Transverse colon (tissue), 4 donors: Measurements from ENCODE around the gene BCL7C. TPM values are rescaled to one million over a fixed set of nuclear protein-coding genes. Genes with fewer than 3 reads are reported as not detected.
"Not testable (repeated sequence)": the region's sequence is repeated elsewhere in the genome, so short reads cannot be mapped to it uniquely, and the experiment has no call there.

ENCODE experiments used
- DNase-seq: peaks from one replicate; pipeline ENCODE4 v3.0.0-alpha.2; 2019
- H3K27ac ChIP-seq, 4 donors: fragments of 200-600 bp; sonication (generic); 2 replicates each; pipeline ENCODE4 v1.5.1; 2016 to 2018; ENCODE audit warnings: inconsistent platforms in 4 of 4
- H3K27me3 ChIP-seq: fragments of 200-600 bp; sonication (generic); 2 replicates; pipeline ENCODE4 v1.5.1; 2017; ENCODE audit warnings: inconsistent platforms
- H3K36me3 ChIP-seq, 4 donors: fragments of 200-600 bp; sonication (generic); 2 replicates each; pipeline ENCODE4 v1.5.1; 2017 to 2019; ENCODE audit warnings: inconsistent platforms in 4 of 4
- H3K4me1 ChIP-seq, 4 donors: fragments of 200-600 bp; sonication (generic); 2 replicates each; pipeline ENCODE4 v1.5.1; 2017 to 2020; ENCODE audit warnings: inconsistent platforms in 4 of 4
- H3K4me3 ChIP-seq, 4 donors: fragments of 200-600 bp; sonication (generic); 1 replicate in 1 of 4; 2 replicates in 3 of 4; pipeline versions ENCODE4 v1.5.1 to v1.6.1; 2017 to 2019; ENCODE audit warnings: inconsistent platforms in 4 of 4
- H3K9me3 ChIP-seq, 2 donors: fragments of 200-600 bp; sonication (generic); 2 replicates each; pipeline ENCODE4 v1.5.1; 2017 to 2019; ENCODE audit warnings: inconsistent platforms in 2 of 2
- EP300 ChIP-seq: sonication (generic); formaldehyde crosslinking; IDR thresholded peaks from one replicate; pipeline ENCODE4 v1.6.1; 2017; ENCODE audit warnings: antibody characterized with exemption, low read depth
- POLR2A ChIP-seq: fragments of 450-650 bp; IDR thresholded peaks from one replicate; pipeline ENCODE4 v1.6.1; 2016; ENCODE audit warnings: antibody characterized with exemption, mild to moderate bottlenecking, moderate library complexity
- POLR2AphosphoS5 ChIP-seq, 3 donors: sonication (generic); formaldehyde crosslinking; IDR thresholded peaks; one replicate each; pipeline ENCODE4 v1.6.1; 2016; ENCODE audit warnings: antibody characterized with exemption in 3 of 3
- WGBS, 2 donors: methylation state at CpG; one replicate each; pipeline ENCODE4 v1.1.5; 2018; ENCODE audit warnings: low coverage in 1 of 2; 5-methylcytosine and 5-hydroxymethylcytosine counted together
- in situ Hi-C, 4 donors: fragments of 200-750 bp; cut with MboI; loops; one replicate each; pipeline versions ENCODE4 v1.15.0 to v1.15.1; 2017; ENCODE audit warnings: low sequenced_read_pairs in 3 of 4, low pct_ligation_motif_present in 1 of 4, low pct_unique_long_range_greater_than_20kb in 1 of 4
- intact Hi-C: fragments of 100-400 bp; cut with DNase I; formaldehyde crosslinking; loops from one replicate; pipeline ENCODE4 v1.15.1; 2023; ENCODE audit warnings: low total_unique reads
- total RNA-seq, 4 donors: library from RNA; depleted of rRNA; stranded (reverse); fragments of >200 nt; gene quantifications; one replicate each; pipeline ENCODE4 v1.1.0, GENCODE V29; 2016
- TF ChIP-seq, protein P1 (sequence below), 5 experiments: fragments of 200-600 bp in 3 of 5; fragments of 450-650 bp in 2 of 5; sonication (generic) in 3 of 5; IDR thresholded peaks; 1 replicate in 2 of 5; 2 replicates in 3 of 5; pipeline ENCODE4 v1.5.1; 2016 to 2017; ENCODE audit warnings: antibody characterized with exemption in 5 of 5, inconsistent platforms in 3 of 5, mild to moderate bottlenecking in 2 of 5, moderate library complexity in 1 of 5

The BCL7C gene
- total RNA-seq, 4 donors from 2014 or later, result 13.8 to 57.3 (median 24.0) TPM

DNA sequence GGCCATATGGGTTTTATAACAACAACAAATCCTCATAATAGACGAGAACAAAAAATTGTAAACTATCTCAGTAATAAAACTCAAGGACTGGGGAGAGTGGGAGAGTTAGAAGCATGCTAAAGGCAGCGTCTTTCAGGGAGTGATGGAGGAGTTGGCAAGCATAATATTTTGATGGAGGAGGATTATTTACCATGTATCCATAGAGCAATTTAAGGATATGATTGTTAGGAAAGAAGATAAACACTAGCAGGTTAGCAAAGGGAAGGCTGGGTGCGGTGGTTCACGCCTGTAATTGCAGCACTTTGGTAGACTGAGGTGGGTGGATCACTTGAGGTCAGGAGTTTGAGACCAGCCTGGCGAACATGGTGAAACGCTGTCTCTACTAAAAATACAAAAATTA, 27.8 kb downstream of the BCL7C start:
- Histone ChIP-seq H3K4me3 (no peak overlapping the region), H3K4me1 (no peaks in the 10 kb centered on the region), H3K9me3 (no peaks in the 10 kb centered on the region), H3K27ac (no peak overlapping the region), H3K27me3 (no peaks in the 10 kb centered on the region), H3K36me3 (no peaks in the 10 kb centered on the region)
- 37 to 47% methylated on average over 5 to 6 of the region's 6 CpGs for WGBS, 2 donors
- intact Hi-C loops (no loop called here), in situ Hi-C loops (no loop called here)
- no peak for TF ChIP-seq POLR2AphosphoS5 (IDR thresholded peaks at IDR 0.05)
- TF ChIP-seq, protein P1, sequence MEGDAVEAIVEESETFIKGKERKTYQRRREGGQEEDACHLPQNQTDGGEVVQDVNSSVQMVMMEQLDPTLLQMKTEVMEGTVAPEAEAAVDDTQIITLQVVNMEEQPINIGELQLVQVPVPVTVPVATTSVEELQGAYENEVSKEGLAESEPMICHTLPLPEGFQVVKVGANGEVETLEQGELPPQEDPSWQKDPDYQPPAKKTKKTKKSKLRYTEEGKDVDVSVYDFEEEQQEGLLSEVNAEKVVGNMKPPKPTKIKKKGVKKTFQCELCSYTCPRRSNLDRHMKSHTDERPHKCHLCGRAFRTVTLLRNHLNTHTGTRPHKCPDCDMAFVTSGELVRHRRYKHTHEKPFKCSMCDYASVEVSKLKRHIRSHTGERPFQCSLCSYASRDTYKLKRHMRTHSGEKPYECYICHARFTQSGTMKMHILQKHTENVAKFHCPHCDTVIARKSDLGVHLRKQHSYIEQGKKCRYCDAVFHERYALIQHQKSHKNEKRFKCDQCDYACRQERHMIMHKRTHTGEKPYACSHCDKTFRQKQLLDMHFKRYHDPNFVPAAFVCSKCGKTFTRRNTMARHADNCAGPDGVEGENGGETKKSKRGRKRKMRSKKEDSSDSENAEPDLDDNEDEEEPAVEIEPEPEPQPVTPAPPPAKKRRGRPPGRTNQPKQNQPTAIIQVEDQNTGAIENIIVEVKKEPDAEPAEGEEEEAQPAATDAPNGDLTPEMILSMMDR (IDR thresholded peaks at IDR 0.05), result no peak
- TF ChIP-seq POLR2A, result no peak
- TF ChIP-seq EP300, result no peak
- DNase-seq, result no peak

DNA sequence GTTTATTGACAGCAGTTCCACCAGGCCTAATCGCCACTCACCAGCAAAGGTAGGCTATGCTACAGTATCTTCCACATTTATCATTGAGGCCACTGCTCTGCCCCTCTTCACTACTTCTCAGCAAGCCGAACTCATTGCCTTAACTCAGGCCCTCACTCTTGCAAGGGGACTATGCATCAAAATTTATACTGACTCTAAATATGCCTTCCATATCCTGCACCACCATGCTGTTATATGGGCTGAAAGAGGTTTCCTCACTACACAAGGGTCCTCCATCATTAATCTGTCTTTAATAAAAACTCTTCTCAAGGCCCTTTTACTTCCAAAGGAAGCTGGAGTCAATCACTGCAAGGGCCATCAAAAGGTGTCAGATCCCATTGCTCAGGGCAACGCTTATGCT, 30.7 kb downstream of the BCL7C start:
- H3K4me3 ChIP-seq, H3K9me3 ChIP-seq, H3K27me3 ChIP-seq, H3K36me3 ChIP-seq, H3K27ac ChIP-seq, intact Hi-C loops, DNase-seq, H3K4me1 ChIP-seq: not testable (repeated sequence)
- in situ Hi-C loops, result loop anchor here in 1 of 4 donors (5.0 kb wide), 1 partner anchor 44 kb away; no protein-coding TSS in a partner anchor
- 98 to 100% methylated on average over 2 to 3 of the region's 3 CpGs for WGBS, 2 donors

DNA sequence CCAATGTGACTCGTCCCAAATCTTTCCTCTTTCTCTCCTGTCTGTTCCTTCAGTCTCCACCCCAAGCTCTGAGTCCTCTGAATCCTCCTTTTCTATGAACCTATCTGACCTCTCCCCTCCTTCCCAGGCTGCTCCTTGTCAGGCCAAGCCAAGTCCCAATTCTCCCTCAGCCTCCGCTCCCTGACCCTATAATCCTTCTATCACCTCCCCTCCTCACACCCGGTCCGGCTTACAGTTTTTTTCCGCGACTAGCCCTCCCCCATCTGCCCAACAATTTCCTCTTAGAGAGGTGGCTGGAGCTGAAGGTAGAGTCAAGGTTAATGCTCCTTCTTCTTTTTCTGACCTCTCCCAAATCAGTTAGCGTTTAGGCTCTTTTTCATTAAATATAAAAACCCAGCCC, 33.1 kb downstream of the BCL7C start:
- WGBS, 2 donors, result 85 to 87% methylated on average over 6 to 7 of the region's 7 CpGs
- H3K27ac ChIP-seq, DNase-seq, H3K4me3 ChIP-seq, intact Hi-C loops, H3K4me1 ChIP-seq, H3K36me3 ChIP-seq, H3K27me3 ChIP-seq, H3K9me3 ChIP-seq: not testable (repeated sequence)
- in situ Hi-C loops, result loop anchor here in 1 of 4 donors (5.0 kb wide), 1 partner anchor 47 kb away; no protein-coding TSS in a partner anchor

DNA sequence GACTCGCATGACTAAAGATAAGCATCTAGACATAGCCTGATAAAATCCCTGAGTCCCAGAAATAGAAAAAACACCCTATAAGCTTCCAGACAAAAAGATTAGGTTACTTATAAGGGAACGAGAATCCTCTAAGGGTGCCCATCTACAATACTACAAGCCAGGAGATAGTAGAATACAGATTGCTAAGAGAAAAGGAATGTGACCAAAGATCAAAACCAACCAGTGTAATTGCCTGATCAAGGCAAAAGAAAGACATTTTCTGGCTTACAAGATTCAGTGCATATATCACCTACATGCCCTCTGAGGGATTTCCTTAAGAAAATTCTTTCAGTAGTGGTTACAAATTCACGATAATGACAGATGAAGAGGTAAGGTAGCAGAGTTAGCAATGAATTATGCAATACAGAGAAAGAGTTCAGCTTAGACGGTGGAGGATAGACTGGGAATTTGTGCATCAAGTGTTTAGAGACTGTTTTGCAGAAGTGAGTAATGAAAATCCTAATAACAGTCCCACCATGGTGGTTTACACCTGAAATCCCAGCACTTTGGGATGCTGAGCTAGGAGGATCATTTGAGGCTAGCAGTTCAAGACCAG, 35.0 kb downstream of the BCL7C start:
- in situ Hi-C loops, result no loop called here
- Histone ChIP-seq H3K9me3 (no peaks in the 10 kb centered on the region), H3K27ac (no peak overlapping the region), H3K36me3 (no peaks in the 10 kb centered on the region), H3K27me3 (no peaks in the 10 kb centered on the region), H3K4me3 (no peak overlapping the region), H3K4me1 (no peaks in the 10 kb centered on the region)
- TF ChIP-seq EP300, result no peak
- DNase-seq, result no peak
- WGBS, 2 donors, result 85 to 88% methylated on average over 3 to 4 of the region's 4 CpGs
- intact Hi-C loops, result no loop called here

DNA sequence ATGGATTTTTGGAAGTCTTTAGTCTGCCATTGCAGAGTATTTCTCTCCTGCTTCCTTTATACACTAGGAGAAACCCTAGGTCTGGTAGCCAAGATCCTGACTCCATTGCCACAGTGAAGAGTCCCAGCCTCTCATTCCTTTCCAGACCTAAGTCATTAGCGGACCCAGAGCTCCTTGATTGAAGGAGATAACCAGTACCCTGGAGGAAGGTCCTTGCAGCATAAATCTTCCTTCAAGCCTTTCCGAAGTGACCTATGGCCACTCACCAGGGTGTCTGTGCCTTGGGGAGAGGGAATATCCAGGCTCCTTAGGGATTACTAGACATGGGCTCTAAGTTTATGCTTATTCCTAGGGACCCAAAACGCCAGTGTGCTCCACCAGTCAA, 35.8 kb downstream of the BCL7C start:
- intact Hi-C loops, result no loop called here
- in situ Hi-C loops, result no loop called here
- H3K27ac ChIP-seq, result no peak overlapping the region
- DNase-seq, result no peak
- 73% methylated on average over 3 of the region's 3 CpGs; no CpG with 5 or more reads in 1 of the 2 donors for WGBS, 2 donors
- no peaks in the 10 kb centered on the region for H3K27me3 ChIP-seq
- no peaks in the 10 kb centered on the region for H3K9me3 ChIP-seq
- no peaks in the 10 kb centered on the region for H3K36me3 ChIP-seq
- H3K4me3 ChIP-seq, result no peak overlapping the region
- H3K4me1 ChIP-seq, result no peaks in the 10 kb centered on the region
- TF ChIP-seq EP300, result no peak
- TF ChIP-seq POLR2AphosphoS5 (IDR thresholded peaks at IDR 0.05), result no peak
- no peak for TF ChIP-seq POLR2A
- TF ChIP-seq, protein P1 (IDR thresholded peaks at IDR 0.05), result no peak

DNA sequence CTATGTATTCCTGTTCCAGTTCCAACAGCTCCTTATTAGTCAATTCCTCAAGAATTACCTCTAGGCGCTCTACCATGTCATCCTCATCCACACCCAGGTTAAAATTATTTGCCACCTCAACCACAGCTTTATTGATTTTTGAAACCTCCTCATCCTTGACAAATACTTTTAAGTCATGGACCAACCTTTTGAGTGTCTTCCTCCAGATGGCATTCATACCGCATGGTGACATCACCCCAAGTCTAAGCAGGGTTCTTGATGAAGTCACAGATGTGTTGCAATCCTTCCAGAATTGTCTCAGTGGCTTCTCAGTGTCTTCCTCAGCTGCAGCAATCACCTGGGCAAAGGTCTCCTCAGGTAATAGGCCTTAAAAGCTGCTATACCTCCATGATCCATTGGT, 40.1 kb downstream of the BCL7C start:
- TF ChIP-seq, protein P1 (IDR thresholded peaks at IDR 0.05), result no peak
- TF ChIP-seq POLR2AphosphoS5 (IDR thresholded peaks at IDR 0.05) (no peak), POLR2A (no peak), EP300 (no peak)
- no peak overlapping the region for H3K4me3 ChIP-seq
- H3K4me1 ChIP-seq, result no peaks in the 10 kb centered on the region
- WGBS, 2 donors, result 94 to 99% methylated on average over 2 of the region's 2 CpGs
- no peak overlapping the region for H3K27ac ChIP-seq
- H3K9me3 ChIP-seq, result no peaks in the 10 kb centered on the region
- no peaks in the 10 kb centered on the region for H3K27me3 ChIP-seq
- in situ Hi-C loops (no loop called here), intact Hi-C loops (no loop called here)
- H3K36me3 ChIP-seq, result no peaks in the 10 kb centered on the region
- DNase-seq, result no peak
